Thymus (tissue), 11 donors: ENCODE measurements around the gene EID3. TPM values are rescaled to one million over a fixed set of nuclear protein-coding genes. Genes with fewer than 3 reads are reported as not detected.

Source experiments
- DNase-seq, 9 donors: peaks; one replicate each; pipeline ENCODE4 v3.0.0-alpha.2; 2013; ENCODE audit warnings: low spot score in 9 of 9, low read depth in 6 of 9, missing footprints in 1 of 9
- H3K27ac ChIP-seq, 2 donors: one replicate each; pipeline ENCODE4 v1.5.1; 2013; ENCODE audit warnings: control low read depth in 1 of 2, low read depth in 1 of 2, low read length in 1 of 2, mild to moderate bottlenecking in 1 of 2, moderate library complexity in 1 of 2
- H3K27me3 ChIP-seq, 2 donors: one replicate each; pipeline ENCODE4 v1.5.1; 2013; ENCODE audit warnings: low read length in 1 of 2; ENCODE audit not compliant: control insufficient read depth in 2 of 2, insufficient read depth in 1 of 2
- H3K36me3 ChIP-seq, 2 donors: one replicate each; pipeline ENCODE4 v1.5.1; 2013; ENCODE audit warnings: low read length in 1 of 2, mild to moderate bottlenecking in 1 of 2, moderate library complexity in 1 of 2; ENCODE audit not compliant: control insufficient read depth in 2 of 2, insufficient read depth in 2 of 2
- H3K4me1 ChIP-seq, 2 donors: one replicate each; pipeline ENCODE4 v1.5.1; 2013; ENCODE audit warnings: low read length in 2 of 2; ENCODE audit not compliant: control insufficient read depth in 2 of 2, insufficient read depth in 2 of 2
- H3K4me3 ChIP-seq, 2 donors: one replicate each; pipeline ENCODE4 v1.5.1; 2013; ENCODE audit warnings: low read length in 2 of 2, control low read depth in 1 of 2, mild to moderate bottlenecking in 1 of 2
- H3K9me3 ChIP-seq, 2 donors: one replicate each; pipeline ENCODE4 v1.5.1; 2013; ENCODE audit warnings: low read length in 1 of 2, mild to moderate bottlenecking in 1 of 2; ENCODE audit not compliant: control insufficient read depth in 2 of 2, insufficient read depth in 1 of 2
- WGBS: extraction: QIAGEN DNeasy Blood & Tissue Kit; methylation state at CpG from one replicate; pipeline ENCODE4 v1.1.7; 2013; 5-methylcytosine and 5-hydroxymethylcytosine counted together
- polyA plus RNA-seq: library from polyadenylated mRNA; stranded (reverse); fragments of 200-250 nt; gene quantifications from one replicate; pipeline ENCODE4 v1.2.3, GENCODE V29; 2013
- total RNA-seq: library from RNA; stranded (reverse); fragments of 120-200 nt; gene quantifications from one replicate; pipeline ENCODE4 v1.2.4, GENCODE V29; 2013
- donor health status: healthy.

Gene EID3
- total and polyA plus RNA-seq, 2 donors, result 4.2 to 7.8 TPM

DNA sequence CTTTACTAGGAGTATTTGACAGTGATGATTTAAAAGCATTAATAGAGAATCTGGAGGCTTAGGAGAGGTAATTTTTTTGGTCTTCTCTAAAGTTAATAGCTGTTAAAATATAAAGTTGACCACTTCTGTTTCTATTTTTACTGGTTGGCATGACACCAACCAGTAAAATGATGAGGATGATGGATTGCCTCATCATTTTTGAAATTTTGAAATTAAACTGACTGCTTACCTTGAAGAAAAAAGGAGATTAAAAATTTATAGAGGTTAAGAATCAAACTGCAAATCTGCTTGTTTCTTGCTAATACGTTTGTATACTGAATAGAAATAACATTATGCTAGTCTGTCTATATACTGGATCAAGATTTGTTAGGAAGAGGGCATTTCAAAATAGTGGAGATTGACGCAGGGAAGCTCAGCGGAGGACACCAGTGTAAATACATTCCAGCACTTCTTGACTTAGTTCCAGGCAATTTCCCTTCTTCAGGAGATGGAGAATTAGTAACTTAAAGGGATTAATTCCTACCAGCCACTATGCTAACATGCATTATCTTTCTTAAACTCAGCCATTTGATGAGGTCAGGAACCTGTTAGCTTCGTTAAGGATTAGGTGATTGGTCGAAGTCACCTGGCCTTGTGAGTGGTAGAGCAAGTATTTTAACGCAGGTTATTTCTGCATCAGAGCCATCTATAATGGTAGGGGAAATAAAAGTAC, 3.6 kb downstream of the EID3 start:
- no peak for DNase-seq
- Histone ChIP-seq H3K36me3 (peaks cover 10 to 13% of the 10 kb centered on the region in 2 donors), H3K27me3 (no peaks in the 10 kb centered on the region), H3K27ac (no peak overlapping the region), H3K4me1 (peaks cover 4 to 13% of the 10 kb centered on the region in 2 donors), H3K4me3 (no peak overlapping the region), H3K9me3 (no peaks in the 10 kb centered on the region)
- 96% methylated on average over 6 of the region's 6 CpGs for WGBS

DNA sequence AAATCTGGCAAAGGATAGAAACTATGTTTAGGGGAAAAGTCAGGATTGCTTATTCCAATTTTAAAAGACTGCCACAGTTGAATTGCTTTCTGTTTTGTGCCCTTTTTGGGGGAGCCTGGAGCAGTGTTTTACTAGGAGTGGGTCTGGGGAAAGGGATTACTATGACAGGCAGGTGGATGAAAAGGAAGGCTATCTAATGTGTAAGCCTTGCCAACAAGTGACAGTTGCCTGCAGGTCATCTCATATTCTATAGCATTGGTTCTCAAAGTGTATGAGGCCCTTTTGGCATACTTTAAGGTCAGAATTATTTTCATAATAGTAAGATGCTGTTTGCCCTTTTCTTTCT, 4.1 kb downstream of the EID3 start:
- Histone ChIP-seq H3K27ac (no peak overlapping the region), H3K9me3 (no peaks in the 10 kb centered on the region), H3K4me3 (no peak overlapping the region), H3K4me1 (peaks cover 4 to 13% of the 10 kb centered on the region in 2 donors), H3K27me3 (no peaks in the 10 kb centered on the region), H3K36me3 (peaks cover 13 to 17% of the 10 kb centered on the region in 2 donors)
- no peak for DNase-seq

DNA sequence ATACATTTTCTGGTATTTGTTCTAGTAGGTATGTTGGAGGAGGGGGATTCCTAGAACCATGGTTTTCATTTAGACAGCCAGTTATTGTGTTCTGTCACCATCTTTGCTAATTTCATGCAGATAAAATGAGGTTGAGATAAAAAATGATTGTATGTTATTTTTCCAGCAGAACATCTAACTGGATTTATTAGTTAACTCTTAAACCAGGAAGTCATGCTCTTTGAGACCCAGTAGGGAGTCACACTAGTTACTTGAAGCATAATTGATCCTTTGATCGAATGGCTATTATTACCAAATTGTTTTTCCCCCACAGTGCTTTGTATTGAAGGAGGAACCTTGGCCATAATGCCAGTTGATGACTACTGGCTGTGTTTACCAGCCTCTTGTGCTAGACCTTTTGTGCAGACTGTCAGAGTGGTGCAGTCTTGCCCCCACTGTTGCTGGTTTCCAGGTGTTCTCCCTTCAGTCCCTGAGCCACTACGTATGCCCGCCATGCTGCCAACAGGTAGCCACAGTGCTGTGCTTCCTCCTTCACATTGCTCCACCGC, 6.0 kb downstream of the EID3 start:
- Histone ChIP-seq H3K27ac (no peak overlapping the region), H3K9me3 (no peaks in the 10 kb centered on the region), H3K4me3 (no peak overlapping the region), H3K36me3 (peaks cover 21 to 34% of the 10 kb centered on the region in 2 donors), H3K4me1 (no peaks in the 10 kb centered on the region), H3K27me3 (no peaks in the 10 kb centered on the region)
- DNase-seq, result no peak
- WGBS, result 97% methylated on average over 4 of the region's 4 CpGs

DNA sequence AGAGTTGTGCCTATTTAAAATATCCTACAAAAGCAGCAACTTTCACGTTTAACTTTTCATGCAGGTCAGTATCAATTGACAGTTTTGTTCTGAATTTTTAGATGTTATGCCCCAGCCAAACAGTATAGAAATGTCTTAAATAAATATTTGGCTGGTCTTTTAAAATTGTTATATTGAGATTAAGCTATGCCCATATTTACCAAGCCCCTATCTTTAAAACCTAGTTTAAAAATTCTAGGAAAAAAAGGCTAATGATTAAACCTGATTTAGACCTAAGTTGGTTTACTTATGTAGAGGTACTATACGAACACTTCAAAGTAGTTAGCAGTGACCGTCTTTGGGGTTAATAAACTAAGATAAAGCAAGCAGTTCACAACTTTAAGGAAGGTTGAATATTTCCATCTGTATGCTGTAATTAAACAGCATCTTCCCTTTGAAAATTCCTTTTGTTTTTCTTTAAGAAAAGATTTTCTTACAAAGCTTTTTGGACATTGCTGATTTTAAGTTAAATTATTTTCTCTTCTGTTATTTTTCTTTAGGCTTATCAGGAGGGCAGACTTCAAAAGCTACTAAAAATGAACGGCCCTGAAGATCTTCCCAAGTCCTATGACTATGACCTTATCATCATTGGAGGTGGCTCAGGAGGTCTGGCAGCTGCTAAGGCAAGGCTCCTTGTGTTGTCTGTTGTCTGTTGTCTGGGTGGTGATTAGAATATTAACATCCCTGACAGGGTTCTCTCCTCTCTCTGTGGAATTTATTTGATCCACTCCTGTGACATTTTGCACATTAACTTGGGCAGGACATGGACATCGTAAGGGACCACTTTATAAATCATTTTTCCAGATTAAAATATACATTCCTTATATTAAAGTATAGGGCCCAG, 7.5 kb downstream of the EID3 start:
- WGBS, result 98% methylated on average over 5 of the region's 5 CpGs
- H3K4me3 ChIP-seq, result no peak overlapping the region
- no peaks in the 10 kb centered on the region for H3K4me1 ChIP-seq
- H3K27me3 ChIP-seq, result no peaks in the 10 kb centered on the region
- no peaks in the 10 kb centered on the region for H3K9me3 ChIP-seq
- H3K36me3 ChIP-seq, result peaks cover 26 to 48% of the 10 kb centered on the region in 2 donors
- no peak for DNase-seq
- no peak overlapping the region for H3K27ac ChIP-seq

DNA sequence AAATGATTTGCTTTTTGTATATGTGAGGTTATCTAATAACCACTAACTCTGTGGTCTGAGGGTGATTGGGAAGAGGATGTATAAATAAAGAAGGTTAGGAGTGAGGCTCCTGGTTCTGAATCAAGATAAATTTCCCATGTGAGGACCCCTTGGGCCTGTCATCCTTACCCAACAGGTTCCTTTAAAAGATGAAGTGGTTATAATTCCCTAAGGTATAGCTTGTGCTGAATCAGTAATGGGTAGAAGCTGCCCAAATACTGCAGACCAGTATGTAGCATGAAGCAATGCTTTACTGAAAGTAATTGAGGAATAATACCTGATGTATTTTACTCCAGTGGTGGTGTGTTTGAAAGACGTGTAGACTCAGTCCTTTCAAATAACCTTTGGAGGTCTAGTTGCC, 8.7 kb downstream of the EID3 start:
- no peak overlapping the region for H3K27ac ChIP-seq
- no peak overlapping the region for H3K4me3 ChIP-seq
- H3K27me3 ChIP-seq, result no peaks in the 10 kb centered on the region
- 99% methylated on average over 1 of the region's 1 CpG for WGBS
- H3K9me3 ChIP-seq, result no peaks in the 10 kb centered on the region
- peaks cover 29 to 56% of the 10 kb centered on the region in 2 donors for H3K36me3 ChIP-seq
- H3K4me1 ChIP-seq, result no peaks in the 10 kb centered on the region
- no peak for DNase-seq

DNA sequence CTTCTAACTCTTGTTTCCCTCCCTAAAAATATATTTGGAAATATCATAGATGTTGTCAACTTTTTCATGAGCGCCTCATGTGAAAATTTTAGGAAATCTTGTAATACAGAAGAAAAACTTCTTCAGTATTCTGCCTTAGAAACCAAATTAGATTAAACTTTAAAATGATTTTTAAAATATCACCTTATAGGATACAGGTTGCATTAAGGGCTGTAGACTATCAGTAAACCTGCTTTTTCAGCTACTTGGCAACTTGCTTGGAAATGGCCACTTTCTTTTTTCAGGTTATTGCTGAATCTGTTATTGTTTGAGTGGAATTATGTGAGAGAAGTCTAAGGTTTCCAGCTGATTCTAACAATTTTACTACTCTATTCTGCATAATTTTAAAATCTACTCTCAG, 9.1 kb downstream of the EID3 start:
- Histone ChIP-seq H3K27ac (no peak overlapping the region), H3K4me3 (no peak overlapping the region), H3K27me3 (no peaks in the 10 kb centered on the region), H3K36me3 (peaks cover 34 to 60% of the 10 kb centered on the region in 2 donors), H3K9me3 (no peaks in the 10 kb centered on the region), H3K4me1 (no peaks in the 10 kb centered on the region)
- WGBS, result 100% methylated on average over 1 of the region's 1 CpG
- DNase-seq, result no peak

DNA sequence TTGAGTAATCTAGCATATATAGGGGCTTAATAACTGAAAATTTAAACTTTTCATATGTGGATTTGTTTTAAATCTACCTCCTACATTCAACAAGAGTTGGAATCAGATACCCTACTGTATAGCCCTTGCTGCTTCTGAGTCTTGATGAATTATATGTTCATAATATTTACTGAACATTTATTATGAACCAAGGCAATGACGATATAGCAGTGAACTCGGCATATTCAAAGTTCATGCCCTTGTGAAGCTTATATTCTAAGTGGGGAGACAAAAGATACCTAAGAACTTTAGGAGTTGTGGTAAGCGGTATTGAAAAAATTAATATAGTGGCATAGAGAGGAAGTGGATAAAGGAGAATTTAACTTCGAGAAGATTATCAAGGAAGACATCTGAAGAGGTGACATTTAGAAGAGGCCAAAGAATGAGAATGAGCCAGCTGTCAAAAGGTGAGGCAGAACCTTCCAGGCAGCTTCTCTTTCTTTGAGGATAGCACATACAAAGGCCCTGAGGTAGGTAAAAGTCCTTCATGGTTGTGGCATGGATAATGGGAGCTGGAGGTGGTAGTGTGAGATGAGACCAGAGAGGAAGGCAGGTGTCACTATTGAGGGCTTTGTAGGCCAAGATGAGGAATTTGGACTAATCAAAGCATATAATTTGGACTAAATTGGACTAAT, 10.2 kb downstream of the EID3 start:
- Histone ChIP-seq H3K4me1 (no peaks in the 10 kb centered on the region), H3K4me3 (no peak overlapping the region), H3K9me3 (no peaks in the 10 kb centered on the region), H3K27me3 (no peaks in the 10 kb centered on the region), H3K36me3 (peaks cover 36 to 68% of the 10 kb centered on the region in 2 donors), H3K27ac (no peak overlapping the region)
- 73% methylated on average over 4 of the region's 4 CpGs for WGBS
- no peak for DNase-seq

DNA sequence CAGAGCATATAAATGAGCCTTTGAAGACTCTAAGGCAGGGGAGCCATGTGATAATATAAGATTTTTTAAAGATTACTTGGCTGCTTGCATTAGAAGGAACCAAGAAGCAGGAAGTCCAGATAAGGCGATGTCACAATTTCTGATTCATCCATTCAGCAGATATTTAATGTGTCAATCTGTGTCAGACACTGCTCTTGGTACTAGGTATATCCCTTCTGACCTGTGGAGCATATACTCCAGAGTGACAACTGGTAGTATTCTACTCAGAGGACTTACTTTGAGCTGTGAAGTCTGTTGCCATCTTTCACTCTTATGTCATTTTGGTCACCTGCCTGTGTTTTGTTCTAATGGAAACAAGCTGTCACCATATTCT, 10.7 kb downstream of the EID3 start:
- no peak for DNase-seq
- Histone ChIP-seq H3K36me3 (peaks cover 36 to 73% of the 10 kb centered on the region in 2 donors), H3K27ac (no peak overlapping the region), H3K4me1 (no peaks in the 10 kb centered on the region), H3K4me3 (no peak overlapping the region), H3K9me3 (no peaks in the 10 kb centered on the region), H3K27me3 (no peaks in the 10 kb centered on the region)
- 98% methylated on average over 1 of the region's 1 CpG for WGBS
